ENCODE results near the gene LCE2B. TPM values are rescaled to one million over a fixed set of nuclear protein-coding genes. Genes with fewer than 3 reads are reported as not detected.

The LCE2B gene
- total and polyA plus RNA-seq, 8 donors: not detected

DNA sequence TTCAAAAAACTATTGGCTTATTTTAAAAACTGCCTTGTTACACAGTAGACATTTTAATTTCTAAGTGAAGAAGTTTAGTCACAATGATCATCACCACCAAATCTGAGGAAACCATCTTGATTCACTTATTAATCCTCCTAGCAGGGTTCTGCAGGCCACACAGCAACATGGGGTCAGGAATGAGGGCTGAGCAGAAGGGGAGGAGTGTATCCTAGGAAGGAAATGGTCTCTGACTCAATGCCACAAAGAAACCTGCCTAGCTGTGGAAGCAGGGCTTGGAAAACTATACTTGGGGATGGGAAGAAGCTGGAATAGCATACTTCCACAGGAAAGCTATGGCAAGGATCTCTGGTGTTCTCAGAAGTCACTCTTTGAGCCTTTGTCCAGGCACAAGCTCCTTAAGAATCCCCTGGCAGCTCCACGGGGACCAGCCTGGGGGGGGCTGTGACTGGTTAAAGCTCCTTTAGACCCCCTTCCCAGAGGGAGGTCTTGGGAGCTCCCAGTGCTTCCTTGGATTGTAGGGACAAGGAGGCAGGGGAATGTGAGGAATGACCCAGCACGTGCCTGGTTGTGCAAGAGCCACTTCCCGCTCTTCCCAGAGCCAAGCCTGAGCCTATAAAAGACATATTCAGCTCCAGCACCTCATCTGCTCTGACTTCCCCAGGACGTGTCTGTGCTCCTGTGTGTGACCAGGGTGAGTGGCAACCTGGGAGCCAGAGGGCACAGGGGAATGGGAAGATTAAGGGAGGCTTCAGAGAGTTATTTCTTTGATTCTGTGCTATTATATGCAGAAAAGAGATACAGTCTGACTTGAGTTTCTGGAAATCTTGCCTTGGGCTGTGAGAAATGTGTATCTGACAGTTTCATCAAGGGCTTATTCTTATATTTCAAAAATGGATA lies 12.0 kb downstream of the LCE2B start, which contains the start of gene LCE2A:
Gene LCE2A (plus strand): TSS at position 645 of the 900 bp plus-strand sequence. CDS start 557 bp downstream, outside the sequence.
- no peaks in the 10 kb centered on the region for H3K27me3 ChIP-seq
- ATAC-seq (no peak), DNase-seq (no peak)
- TF ChIP-seq, protein P1, sequence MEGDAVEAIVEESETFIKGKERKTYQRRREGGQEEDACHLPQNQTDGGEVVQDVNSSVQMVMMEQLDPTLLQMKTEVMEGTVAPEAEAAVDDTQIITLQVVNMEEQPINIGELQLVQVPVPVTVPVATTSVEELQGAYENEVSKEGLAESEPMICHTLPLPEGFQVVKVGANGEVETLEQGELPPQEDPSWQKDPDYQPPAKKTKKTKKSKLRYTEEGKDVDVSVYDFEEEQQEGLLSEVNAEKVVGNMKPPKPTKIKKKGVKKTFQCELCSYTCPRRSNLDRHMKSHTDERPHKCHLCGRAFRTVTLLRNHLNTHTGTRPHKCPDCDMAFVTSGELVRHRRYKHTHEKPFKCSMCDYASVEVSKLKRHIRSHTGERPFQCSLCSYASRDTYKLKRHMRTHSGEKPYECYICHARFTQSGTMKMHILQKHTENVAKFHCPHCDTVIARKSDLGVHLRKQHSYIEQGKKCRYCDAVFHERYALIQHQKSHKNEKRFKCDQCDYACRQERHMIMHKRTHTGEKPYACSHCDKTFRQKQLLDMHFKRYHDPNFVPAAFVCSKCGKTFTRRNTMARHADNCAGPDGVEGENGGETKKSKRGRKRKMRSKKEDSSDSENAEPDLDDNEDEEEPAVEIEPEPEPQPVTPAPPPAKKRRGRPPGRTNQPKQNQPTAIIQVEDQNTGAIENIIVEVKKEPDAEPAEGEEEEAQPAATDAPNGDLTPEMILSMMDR (IDR thresholded peaks at IDR 0.05): no peak
- intact Hi-C loops (cut with DNase I): no loop called here
- H3K4me3 ChIP-seq: no peak within 1 kb of the TSS
- no peaks in the 10 kb centered on the region for H3K4me1 ChIP-seq
- no peaks in the 10 kb centered on the region for H3K9me3 ChIP-seq
- H3K27ac ChIP-seq: no peak within 1 kb of the TSS
- H3K36me3 ChIP-seq: no peaks in the 10 kb centered on the region

DNA sequence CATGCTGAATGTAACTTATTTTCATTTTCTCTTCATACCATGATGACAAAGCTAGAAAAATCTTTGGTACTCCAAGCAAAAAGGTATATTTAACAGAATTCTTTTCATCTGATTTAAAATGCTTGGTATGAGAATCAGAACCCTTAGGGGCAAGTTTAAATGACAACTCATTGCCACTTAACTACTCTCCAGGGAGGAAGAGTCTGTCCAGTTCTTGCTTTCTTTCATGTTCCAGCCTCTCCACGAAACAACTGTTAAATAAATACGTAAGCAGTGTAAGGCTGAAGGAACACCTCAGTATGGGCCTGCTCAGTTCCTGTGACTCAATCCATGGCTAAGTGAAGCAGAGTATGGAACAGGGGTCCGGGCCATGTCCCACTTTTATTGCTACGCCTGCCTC lies 13.8 kb downstream of the LCE2B start:
- DNase-seq (no peak), ATAC-seq (no peak)
- Histone ChIP-seq H3K27ac (no peak overlapping the region), H3K4me1 (no peaks in the 10 kb centered on the region), H3K9me3 (no peaks in the 10 kb centered on the region), H3K36me3 (no peaks in the 10 kb centered on the region), H3K4me3 (no peak overlapping the region), H3K27me3 (no peaks in the 10 kb centered on the region)
- TF ChIP-seq, protein P1 (IDR thresholded peaks at IDR 0.05): no peak
- intact Hi-C loops (cut with DNase I): no loop called here

DNA sequence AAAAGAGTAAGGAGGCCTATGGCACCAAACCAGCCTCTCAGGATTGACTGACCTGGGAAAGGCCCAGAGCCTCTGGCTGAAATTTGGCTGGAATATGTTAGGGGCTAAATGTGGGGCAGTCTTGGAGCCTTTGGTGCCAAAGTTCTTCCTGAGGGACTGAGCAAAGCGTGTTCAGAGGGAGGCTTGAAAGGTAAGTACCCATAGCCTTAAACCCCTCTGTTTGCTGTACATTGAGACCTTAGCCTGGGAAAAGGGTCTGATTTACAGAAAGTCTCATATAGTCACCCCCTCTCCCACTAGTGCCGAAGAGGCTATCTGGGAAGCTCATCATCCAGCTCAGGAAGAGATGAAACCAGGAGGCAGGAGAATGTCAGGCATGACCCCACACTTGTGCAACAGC lies 21.9 kb downstream of the LCE2B start, which contains the start of gene LCE4A:
Gene LCE4A (plus strand): TSS at position 301 of the 400 bp plus-strand sequence. CDS start 916 bp downstream, outside the sequence.
- Histone ChIP-seq H3K36me3 (no peaks in the 10 kb centered on the region), H3K4me3 (no peak within 1 kb of the TSS), H3K9me3 (peaks cover 0 to 2% of the 10 kb centered on the region in 2 donors), H3K27ac (no peak within 1 kb of the TSS), H3K4me1 (no peaks in the 10 kb centered on the region), H3K27me3 (peaks cover 0 to 5% of the 10 kb centered on the region in 2 donors)
- intact Hi-C loops (cut with DNase I): no loop called here
- ATAC-seq (no peak), DNase-seq (no peak)
- TF ChIP-seq, protein P1 (IDR thresholded peaks at IDR 0.05): no peak

DNA sequence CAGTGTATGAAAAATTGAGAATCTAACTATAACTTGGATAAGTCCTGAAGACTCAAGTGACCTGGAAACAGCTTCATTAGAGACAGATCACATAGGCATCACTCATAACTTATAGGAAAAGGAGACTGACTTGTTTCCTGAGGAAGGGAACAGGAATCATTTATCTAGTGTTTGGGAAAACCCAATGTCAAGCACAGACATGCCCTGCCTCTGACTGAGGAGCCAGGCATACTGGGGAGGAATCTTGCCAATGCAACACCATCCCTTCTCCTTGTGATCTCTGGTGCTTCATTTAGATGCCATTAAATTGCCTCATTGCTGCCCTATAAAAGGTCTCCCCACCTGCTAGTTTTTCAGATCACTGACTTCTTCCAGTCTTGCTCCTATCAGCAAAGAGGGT lies 32.3 kb downstream of the LCE2B start:
- Histone ChIP-seq H3K4me3 (no peak overlapping the region), H3K9me3 (peaks cover 0 to 3% of the 10 kb centered on the region in 2 donors), H3K27me3 (no peaks in the 10 kb centered on the region), H3K27ac (no peak overlapping the region), H3K36me3 (no peaks in the 10 kb centered on the region), H3K4me1 (no peaks in the 10 kb centered on the region)
- intact Hi-C loops (cut with DNase I): no loop called here
- TF ChIP-seq, protein P1 (IDR thresholded peaks at IDR 0.05): no peak
- ATAC-seq (no peak), DNase-seq (no peak)

DNA sequence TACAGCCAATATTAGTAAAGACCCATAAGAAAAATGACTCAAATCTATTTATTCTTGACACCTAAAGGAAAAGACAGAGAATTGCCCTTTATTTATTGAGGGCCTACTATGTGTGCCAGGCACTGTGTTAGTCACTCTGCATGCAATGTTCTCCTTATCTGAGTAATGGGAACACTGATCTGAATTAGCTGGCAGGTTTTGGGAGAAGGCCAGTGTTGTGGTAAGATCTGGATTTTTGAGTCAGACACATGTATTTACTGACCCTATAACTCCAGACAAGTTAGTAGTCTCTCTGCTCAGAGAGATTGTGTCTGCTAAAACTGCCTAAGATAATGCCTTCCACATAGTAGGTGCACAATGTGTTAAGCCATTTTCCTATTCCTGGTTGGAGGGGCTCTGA lies 39.3 kb downstream of the LCE2B start:
- ATAC-seq (no peak), DNase-seq (no peak)
- H3K9me3 ChIP-seq: no peaks in the 10 kb centered on the region
- H3K27me3 ChIP-seq: no peaks in the 10 kb centered on the region
- no peak overlapping the region for H3K4me3 ChIP-seq
- TF ChIP-seq, protein P1 (IDR thresholded peaks at IDR 0.05): no peak
- no peaks in the 10 kb centered on the region for H3K36me3 ChIP-seq
- no peak overlapping the region for H3K27ac ChIP-seq
- intact Hi-C loops (cut with DNase I): no loop called here
- H3K4me1 ChIP-seq: no peaks in the 10 kb centered on the region
